GM12878 (cell line): Measurements from ENCODE around the gene PTPN2. TPM values are rescaled to one million over a fixed set of nuclear protein-coding genes. Genes with fewer than 3 reads are reported as not detected.

Experiments used
- ATAC-seq: fragments of 200-7000 bp; cut with Tn5 transposase; 3 replicates; pipeline ENCODE4 v1.9.1; 2020; ENCODE audit warnings: mild to moderate bottlenecking, moderate library complexity
- BruUV-seq: library from RNA; stranded (reverse); fragments of 400-500 nt; replicated peaks from 2 replicates; lab custom pipeline; 2021; lab: Mats Ljungman, UMichigan
- CTCF ChIA-PET: fragments of 300-600 bp; sonication (Branson Sonifier 250); formaldehyde crosslinking; extraction: SDS; loops from one replicate; lab custom pipeline; 2021; ENCODE audit warnings: inconsistent platforms; lab: Yijun Ruan, JAX
- POLR2A ChIA-PET: fragments of 350-600 bp; formaldehyde crosslinking; extraction: SDS; loops from one replicate; lab custom pipeline; 2021; ENCODE audit warnings: inconsistent platforms; lab: Charles Lee
- RAD21 ChIA-PET: fragments of 300-600 bp; sonication (Branson Sonifier 250); formaldehyde crosslinking; loops from one replicate; lab custom pipeline; 2023; ENCODE audit warnings: antibody characterized with exemption; ENCODE audit not compliant: unreplicated experiment; lab: Charles Lee
- SMC1A ChIA-PET: fragments of 300-600 bp; sonication (Branson Sonifier 250); formaldehyde crosslinking; loops from one replicate; lab custom pipeline; 2023; ENCODE audit not compliant: unreplicated experiment, uncharacterized antibody; lab: Charles Lee
- DNase-seq: peaks from one replicate; pipeline ENCODE4 v3.0.0-alpha.2; 2011; ENCODE audit warnings: low read depth, low spot score
- FAIRE-seq: peaks from 3 replicates; lab custom pipeline; 2011; peaks lifted over from hg19 to GRCh38; lab: Jason Lieb, UNC
- H2AFZ ChIP-seq: 2 replicates; pipeline ENCODE4 v1.6.0; 2011; ENCODE audit warnings: low read depth, low read length, control low read depth; ENCODE audit not compliant: control insufficient read depth
- H3K27ac ChIP-seq: 2 replicates; pipeline ENCODE4 v1.5.1; 2011; ENCODE audit warnings: control low read depth; ENCODE audit not compliant: control insufficient read depth, insufficient read depth
- H3K27me3 ChIP-seq, 2 experiments: replicated peaks in 1 of 2; 2 replicates each; pipeline versions ENCODE4 v1.6.0 to v1.6.1; 2011; ENCODE audit warnings: low read length in 1 of 2; ENCODE audit not compliant: control insufficient read depth in 2 of 2, insufficient read depth in 2 of 2
- H3K36me3 ChIP-seq, 2 experiments: 2 replicates each; pipeline ENCODE4 v1.5.1; 2011; ENCODE audit warnings: low read length in 1 of 2; ENCODE audit not compliant: control insufficient read depth in 2 of 2, insufficient read depth in 2 of 2
- H3K4me1 ChIP-seq: 2 replicates; pipeline ENCODE4 v1.6.1; 2011; ENCODE audit warnings: mild to moderate bottlenecking, low read length, moderate library complexity, mixed read lengths; ENCODE audit not compliant: control insufficient read depth, insufficient read depth
- H3K4me2 ChIP-seq: 2 replicates; pipeline ENCODE4 v1.6.0; 2011; ENCODE audit warnings: control low read depth; ENCODE audit not compliant: control insufficient read depth, insufficient read depth
- H3K4me3 ChIP-seq: fragments of 200-600 bp; sonication (generic); 2 replicates; pipeline ENCODE4 v1.5.1; 2016
- H3K79me2 ChIP-seq: 2 replicates; pipeline ENCODE4 v1.6.0; 2011; ENCODE audit warnings: low read length; ENCODE audit not compliant: control insufficient read depth, insufficient read depth
- H3K9ac ChIP-seq: 2 replicates; pipeline ENCODE4 v1.8.0; 2011; ENCODE audit warnings: low read length, control low read depth, mixed read lengths; ENCODE audit not compliant: control insufficient read depth, insufficient read depth
- H3K9me3 ChIP-seq: replicated peaks from 3 replicates; pipeline ENCODE4 v1.5.1; 2011; ENCODE audit warnings: mild to moderate bottlenecking, low read length; ENCODE audit not compliant: control insufficient read depth, insufficient read depth
- H4K20me1 ChIP-seq: 2 replicates; pipeline ENCODE4 v1.6.0; 2011; ENCODE audit not compliant: control insufficient read depth, insufficient read depth
- ATF7 ChIP-seq: fragments of 450-650 bp; IDR thresholded peaks from 2 replicates; pipeline ENCODE4 v1.6.1; 2016; ENCODE audit warnings: low read depth, mild to moderate bottlenecking
- CREB1 ChIP-seq: IDR thresholded peaks from 2 replicates; pipeline ENCODE4 v1.6.1; 2012; ENCODE audit warnings: low read depth, mild to moderate bottlenecking, inconsistent platforms
- LARP7 ChIP-seq: fragments of 450-650 bp; IDR thresholded peaks from 2 replicates; pipeline ENCODE4 v1.6.1; 2017; ENCODE audit warnings: mild to moderate bottlenecking
- MXI1 ChIP-seq: fragments of 150-350 bp; IDR thresholded peaks from 2 replicates; pipeline ENCODE4 v1.6.1; 2011; ENCODE audit warnings: low read depth, mild to moderate bottlenecking, inconsistent platforms, low read length, improper control_type of control experiment
- POLR2A ChIP-seq: IDR thresholded peaks from 2 replicates; pipeline ENCODE4 v1.6.1; 2011; ENCODE audit warnings: low read depth, mild to moderate bottlenecking, low read length
- POLR2AphosphoS2 ChIP-seq: IDR thresholded peaks from 2 replicates; pipeline ENCODE4 v1.6.1; 2011; ENCODE audit warnings: low read depth, mild to moderate bottlenecking, low read length, improper control_type of control experiment, moderate library complexity
- POLR2AphosphoS5 ChIP-seq: IDR thresholded peaks from 2 replicates; pipeline ENCODE4 v1.6.1; 2011; ENCODE audit warnings: mild to moderate bottlenecking, low read length, inconsistent platforms
- PRDM15 ChIP-seq: fragments of 450-650 bp; formaldehyde crosslinking; IDR thresholded peaks from 2 replicates; pipeline ENCODE4 v1.4.0; 2020; ENCODE audit warnings: mild to moderate bottlenecking, moderate library complexity
- SIN3A ChIP-seq: IDR thresholded peaks from 2 replicates; pipeline ENCODE4 v1.6.1; 2012; ENCODE audit warnings: low read depth, low read length, improper control_type of control experiment
- SMC3 ChIP-seq: IDR thresholded peaks from 2 replicates; pipeline ENCODE4 v1.6.1; 2011; ENCODE audit warnings: low read length, improper control_type of control experiment, borderline replicate concordance
- TCF12 ChIP-seq: IDR thresholded peaks from 2 replicates; pipeline ENCODE4 v1.6.1; 2011; ENCODE audit warnings: low read depth, mild to moderate bottlenecking, low read length
- WGBS: methylation state at CpG from one replicate; pipeline ENCODE4 v1.1.6; 2016; ENCODE audit warnings: low lambda C conversion rate; ENCODE audit not compliant: insufficient replicate concordance, insufficient coverage; ENCODE audit errors: missing lambda C conversion rate; 5-methylcytosine and 5-hydroxymethylcytosine counted together
- in situ Hi-C: fragments of 300-500 bp; cut with MboI; formaldehyde crosslinking; loops from 9 replicates; pipeline ENCODE4 v1.14.3; 2018; ENCODE audit warnings: mixed read lengths
- intact Hi-C: fragments of 100-400 bp; cut with micrococcal nuclease; formaldehyde crosslinking; loops from one replicate; pipeline ENCODE4 v1.14.2; 2022; ENCODE audit not compliant: unreplicated experiment
- polyA plus RNA-seq, 11 experiments: library from polyadenylated mRNA; depleted of rRNA in 4 of 11; unstranded in 6 of 11; stranded (reverse) in 5 of 11; fragments of >200 nt; fragmentation: Nextera tagmentation in 4 of 11; fragmentation: Illumina TruSeq in 1 of 11; extraction: Ambion mirVana in 4 of 11; extraction: Trizol in 1 of 11; gene quantifications; 1 replicate in 1 of 11; 2 replicates in 10 of 11; pipeline versions ENCODE4 v1.2.1 to v1.2.3, GENCODE V29; 2011 to 2016; ENCODE audit warnings: inconsistent platforms in 2 of 11, missing spikeins in 2 of 11, low read depth in 1 of 11
- total RNA-seq, 4 experiments: library from RNA; depleted of rRNA in 3 of 4; stranded (reverse); fragments of >200 nt in 3 of 4; fragmentation: Illumina TruSeq in 1 of 4; extraction: Trizol in 1 of 4; gene quantifications; 2 replicates each; pipeline versions ENCODE4 v1.2.1 to v1.2.3, GENCODE V29; 2013 to 2021
- TF ChIP-seq, protein P1 (sequence below): fragments of 450-650 bp; IDR thresholded peaks from 2 replicates; pipeline ENCODE4 v1.6.1; 2014; ENCODE audit warnings: mild to moderate bottlenecking

Gene PTPN2
- total and polyA plus RNA-seq, 10 of the 15 experiments (the other 5 are each of a cell fraction or from before 2014, with no cell fraction given), result 46.5 to 86.7 (median 64.6) TPM

GRCh38 chr18:12783524-12783923 lies 100.5 kb downstream of the PTPN2 start:
- ChIA-PET RAD21 (interaction anchor here (1.0 to 1.1 kb wide), 2 partner anchors 97 to 151 kb away, joined by 3 read pairs; no protein-coding TSS in a partner anchor), SMC1A (interaction anchor here (1.1 to 1.2 kb wide), 2 partner anchors 100 to 138 kb away, joined by 3 read pairs; partner anchors contain the start of gene PTPN2)
- DNase-seq (no peak), ATAC-seq (no peak)
- no peaks in the 10 kb centered on the region for H3K9me3 ChIP-seq
- TF ChIP-seq ATF7, result no peak
- TF ChIP-seq, all 136 proteins: peak for 0
- H3K4me2 ChIP-seq, result no peak overlapping the region
- H3K9ac ChIP-seq, result no peak overlapping the region
- H3K27ac ChIP-seq, result no peak overlapping the region
- H2AFZ ChIP-seq, result no peak overlapping the region
- H3K36me3 ChIP-seq, result no peaks in the 10 kb centered on the region
- no peaks in the 10 kb centered on the region for H3K4me1 ChIP-seq
- no peak overlapping the region for H3K4me3 ChIP-seq
- no peak for FAIRE-seq
- in situ Hi-C loops, result no loop called here
- ChIA-PET CTCF (interaction anchor here (1.1 kb wide), 2 partner anchors 57 to 102 kb away, joined by 3 read pairs; no protein-coding TSS in a partner anchor), POLR2A (no interaction called here)
- H3K27me3 ChIP-seq, result no peaks in the 10 kb centered on the region
- no TSS peak for BruUV-seq
- intact Hi-C loops, result no loop called here
- no peaks in the 10 kb centered on the region for H3K79me2 ChIP-seq
- H4K20me1 ChIP-seq, result no peaks in the 10 kb centered on the region
- whole genome bisulfite sequencing, result 85% methylated on average over 8 of the region's 8 CpGs

DNA sequence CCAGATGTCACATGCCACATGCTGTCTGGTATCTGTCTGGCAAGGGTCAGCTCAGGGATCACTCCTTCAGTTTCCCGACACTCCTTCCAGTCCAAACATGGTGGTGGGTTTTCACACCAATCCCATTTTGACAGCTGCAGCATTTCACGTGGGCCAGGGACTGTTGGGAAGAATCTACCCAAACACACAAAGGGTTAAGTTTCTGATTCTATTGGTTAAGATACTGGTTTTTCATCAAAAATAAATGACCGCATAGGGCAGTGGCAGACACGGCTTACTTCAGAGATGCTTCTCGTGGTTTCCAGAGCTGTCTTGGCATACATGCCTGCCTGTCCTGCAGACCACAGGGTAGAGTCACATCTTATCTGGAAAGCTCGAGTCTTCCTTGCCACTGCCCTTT lies 101.5 kb downstream of the PTPN2 start:
- no peak for DNase-seq
- 86% methylated on average over 6 of the region's 6 CpGs for WGBS
- H3K9ac ChIP-seq, result no peak overlapping the region
- POLR2A ChIA-PET, result no interaction called here
- H3K4me1 ChIP-seq, result no peaks in the 10 kb centered on the region
- no peak for ATAC-seq
- CTCF ChIA-PET, result interaction anchor here (1.1 kb wide), 1 partner anchor 103 kb away, joined by 3 read pairs; no protein-coding TSS in a partner anchor
- RAD21 ChIA-PET, result interaction anchor here (1.1 kb wide), 1 partner anchor 152 kb away, joined by 3 read pairs; no protein-coding TSS in a partner anchor
- H3K27ac ChIP-seq, result no peak overlapping the region
- H3K27me3 ChIP-seq, result no peaks in the 10 kb centered on the region
- H3K36me3 ChIP-seq, result no peaks in the 10 kb centered on the region
- SMC1A ChIA-PET, result interaction anchor here (0.8 to 1.2 kb wide), 3 partner anchors 21 to 139 kb away, joined by 3 read pairs; no protein-coding TSS in a partner anchor
- no peaks in the 10 kb centered on the region for H3K9me3 ChIP-seq
- no peaks in the 10 kb centered on the region for H4K20me1 ChIP-seq
- intact Hi-C loops, result no loop called here
- no TSS peak for BruUV-seq
- H2AFZ ChIP-seq, result no peak overlapping the region
- H3K4me2 ChIP-seq, result no peak overlapping the region
- in situ Hi-C loops, result no loop called here
- TF ChIP-seq MXI1, result no peak
- no peak for TF ChIP-seq TCF12
- TF ChIP-seq SMC3, result no peak
- TF ChIP-seq POLR2A, result no peak
- no peak for TF ChIP-seq POLR2AphosphoS2
- TF ChIP-seq POLR2AphosphoS5, result no peak
- no peak for TF ChIP-seq PRDM15 (CRISPR knock-in tag)
- TF ChIP-seq CREB1, result no peak
- TF ChIP-seq LARP7, result no peak
- no peak for TF ChIP-seq SIN3A
- no peak for TF ChIP-seq ATF7
- TF ChIP-seq, protein P1, sequence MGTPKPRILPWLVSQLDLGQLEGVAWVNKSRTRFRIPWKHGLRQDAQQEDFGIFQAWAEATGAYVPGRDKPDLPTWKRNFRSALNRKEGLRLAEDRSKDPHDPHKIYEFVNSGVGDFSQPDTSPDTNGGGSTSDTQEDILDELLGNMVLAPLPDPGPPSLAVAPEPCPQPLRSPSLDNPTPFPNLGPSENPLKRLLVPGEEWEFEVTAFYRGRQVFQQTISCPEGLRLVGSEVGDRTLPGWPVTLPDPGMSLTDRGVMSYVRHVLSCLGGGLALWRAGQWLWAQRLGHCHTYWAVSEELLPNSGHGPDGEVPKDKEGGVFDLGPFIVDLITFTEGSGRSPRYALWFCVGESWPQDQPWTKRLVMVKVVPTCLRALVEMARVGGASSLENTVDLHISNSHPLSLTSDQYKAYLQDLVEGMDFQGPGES, result no peak
- TF ChIP-seq, all 136 proteins: peak for 0
- Histone ChIP-seq H3K4me3 (no peak overlapping the region), H3K79me2 (no peaks in the 10 kb centered on the region)
- no peak for FAIRE-seq
